ENCODE results near the gene RHEBL1.

GRCh38 chr12:49061157-49061650 is 8.6 kb downstream of the RHEBL1 start:
- no peak for TF ChIP-seq CTCF (IDR thresholded peaks at IDR 0.05)
- no peak for TF ChIP-seq EP300 (IDR thresholded peaks at IDR 0.05)

Data from suprapubic skin (tissue), 3 donors.